Brain microvascular endothelial cell (primary cell): ENCODE data around the gene LILRB3.

Source experiments
- DNase-seq: peaks from one replicate; pipeline ENCODE4 v3.0.0-alpha.2; 2020
- H3K27ac ChIP-seq: fragments of 250-450 bp; sonication (Bioruptor Pico); 2 replicates; pipeline ENCODE4 v1.5.1; 2020; ENCODE audit warnings: mild to moderate bottlenecking, moderate library complexity
- H3K27me3 ChIP-seq: fragments of 250-450 bp; sonication (Bioruptor Pico); replicated peaks from 2 replicates; pipeline ENCODE4 v1.5.1; 2020; ENCODE audit warnings: mild to moderate bottlenecking
- H3K36me3 ChIP-seq: fragments of 250-450 bp; sonication (Bioruptor Pico); replicated peaks from 2 replicates; pipeline ENCODE4 v1.5.1; 2020; ENCODE audit warnings: mild to moderate bottlenecking
- H3K4me3 ChIP-seq: 2 replicates; pipeline ENCODE4 v1.5.1; 2011; ENCODE audit warnings: low read depth, mild to moderate bottlenecking, control low read depth, low read length, moderate library complexity
- in situ Hi-C: cut with HindIII; loops from 2 replicates; pipeline ENCODE4 v1.10.0; 2017; ENCODE audit warnings: low sequenced_read_pairs, low pct_ligation_motif_present
- TF ChIP-seq, protein P1 (sequence below): IDR thresholded peaks from 2 replicates; pipeline ENCODE4 v1.5.1; 2011; ENCODE audit warnings: low read depth, mild to moderate bottlenecking, moderate library complexity, low read length, control low read depth, inconsistent platforms; ENCODE audit errors: missing control alignments

Gene LILRB3

DNA sequence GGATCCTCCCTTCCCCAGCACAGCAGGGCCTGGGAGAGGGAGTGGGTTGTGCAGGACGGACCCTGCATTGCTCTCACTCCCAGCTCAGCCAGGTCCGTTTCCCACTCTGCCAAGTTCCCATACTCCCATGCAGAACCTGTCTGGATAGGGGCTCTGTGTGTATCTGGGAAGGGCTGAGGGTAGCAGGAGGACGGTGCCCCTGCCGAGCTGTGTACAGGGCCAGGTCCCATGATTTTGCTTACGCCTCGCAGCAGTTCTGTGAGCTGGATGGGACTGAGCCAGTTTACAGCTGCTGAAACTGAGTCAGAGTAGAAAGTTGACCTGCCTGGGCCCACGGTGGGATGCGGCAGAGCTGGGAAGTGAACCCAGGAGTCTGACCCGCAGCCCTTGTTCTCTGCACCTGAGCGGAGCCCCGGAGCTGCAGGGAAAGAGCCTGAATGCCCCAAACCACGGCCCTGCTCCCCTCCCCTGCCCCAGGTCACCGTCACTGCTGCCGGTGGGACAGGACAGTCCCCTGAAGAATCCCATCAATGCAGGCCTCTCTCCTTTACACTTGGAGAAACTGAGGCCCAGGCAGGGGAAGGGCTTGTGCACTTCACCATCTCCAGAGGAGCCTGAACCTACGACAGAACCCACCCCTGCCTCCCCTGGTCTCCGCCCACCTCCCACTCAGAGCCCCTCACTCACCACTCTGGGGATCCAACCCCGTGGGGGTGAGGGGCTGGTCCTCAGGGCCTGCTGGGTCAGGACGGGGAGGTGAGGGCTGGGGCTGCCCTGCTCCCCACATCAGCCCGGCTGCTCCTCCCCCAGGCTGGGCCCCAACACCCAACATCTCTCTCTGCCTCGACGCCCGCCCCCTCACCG, 30.8 kb upstream of the LILRB3 start:
- in situ Hi-C loops: no loop called here
- H3K27ac ChIP-seq: no peak overlapping the region
- H3K4me3 ChIP-seq: no peak overlapping the region
- peaks cover 12% of the 10 kb centered on the region for H3K27me3 ChIP-seq
- DNase-seq: no peak
- TF ChIP-seq, protein P1, sequence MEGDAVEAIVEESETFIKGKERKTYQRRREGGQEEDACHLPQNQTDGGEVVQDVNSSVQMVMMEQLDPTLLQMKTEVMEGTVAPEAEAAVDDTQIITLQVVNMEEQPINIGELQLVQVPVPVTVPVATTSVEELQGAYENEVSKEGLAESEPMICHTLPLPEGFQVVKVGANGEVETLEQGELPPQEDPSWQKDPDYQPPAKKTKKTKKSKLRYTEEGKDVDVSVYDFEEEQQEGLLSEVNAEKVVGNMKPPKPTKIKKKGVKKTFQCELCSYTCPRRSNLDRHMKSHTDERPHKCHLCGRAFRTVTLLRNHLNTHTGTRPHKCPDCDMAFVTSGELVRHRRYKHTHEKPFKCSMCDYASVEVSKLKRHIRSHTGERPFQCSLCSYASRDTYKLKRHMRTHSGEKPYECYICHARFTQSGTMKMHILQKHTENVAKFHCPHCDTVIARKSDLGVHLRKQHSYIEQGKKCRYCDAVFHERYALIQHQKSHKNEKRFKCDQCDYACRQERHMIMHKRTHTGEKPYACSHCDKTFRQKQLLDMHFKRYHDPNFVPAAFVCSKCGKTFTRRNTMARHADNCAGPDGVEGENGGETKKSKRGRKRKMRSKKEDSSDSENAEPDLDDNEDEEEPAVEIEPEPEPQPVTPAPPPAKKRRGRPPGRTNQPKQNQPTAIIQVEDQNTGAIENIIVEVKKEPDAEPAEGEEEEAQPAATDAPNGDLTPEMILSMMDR: no peak
- H3K36me3 ChIP-seq: no peaks in the 10 kb centered on the region

DNA sequence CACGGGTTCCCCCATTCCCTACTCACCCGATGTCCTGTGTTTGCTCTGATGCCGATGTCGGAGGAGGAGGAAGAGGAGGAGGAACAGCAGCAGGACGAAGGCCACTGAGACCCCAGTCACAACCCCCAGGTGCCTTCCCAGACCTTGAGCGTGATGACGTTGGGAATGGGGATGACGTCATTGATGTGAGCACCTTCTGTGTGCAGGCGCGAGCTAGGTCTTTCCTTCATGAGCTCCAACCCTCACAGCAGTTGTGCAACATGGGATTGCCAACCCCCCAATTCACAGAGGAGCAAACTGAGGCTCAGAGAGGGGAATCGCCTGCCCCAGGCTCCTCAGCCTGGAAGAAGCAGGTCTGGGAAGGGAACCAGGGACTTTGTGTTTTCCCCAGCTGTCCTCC, 30.0 kb upstream of the LILRB3 start:
- H3K4me3 ChIP-seq: no peak overlapping the region
- in situ Hi-C loops: no loop called here
- no peaks in the 10 kb centered on the region for H3K36me3 ChIP-seq
- TF ChIP-seq, protein P1: no peak
- H3K27me3 ChIP-seq: peaks cover 12% of the 10 kb centered on the region
- DNase-seq: no peak
- H3K27ac ChIP-seq: no peak overlapping the region

GRCh38 chr19:54252243-54252642, 29.4 kb upstream of the LILRB3 start:
- in situ Hi-C loops: no loop called here
- no peak for DNase-seq
- TF ChIP-seq, protein P1: no peak
- Histone ChIP-seq H3K27me3 (peaks cover 8% of the 10 kb centered on the region), H3K27ac (no peak overlapping the region), H3K4me3 (no peak overlapping the region), H3K36me3 (no peaks in the 10 kb centered on the region)

- TF ChIP-seq, protein P1: no peak
- Histone ChIP-seq H3K4me3 (no peak overlapping the region), H3K36me3 (no peaks in the 10 kb centered on the region), H3K27ac (no peak overlapping the region), H3K27me3 (no peaks in the 10 kb centered on the region)
- in situ Hi-C loops: no loop called here
- peak; percentile 22 for DNase-seq
Observed at GRCh38 chr19:54248016-54248601, 25.3 kb upstream of the LILRB3 start.

GRCh38 chr19:54247106-54247930, 24.5 kb upstream of the LILRB3 start:
- no peak overlapping the region for H3K4me3 ChIP-seq
- no peak for DNase-seq
- H3K27ac ChIP-seq: no peak overlapping the region
- TF ChIP-seq, protein P1: no peak
- in situ Hi-C loops: no loop called here
- H3K36me3 ChIP-seq: no peaks in the 10 kb centered on the region
- H3K27me3 ChIP-seq: no peaks in the 10 kb centered on the region
